Activated T-cell treated with anti-CD3 and anti-CD28 coated beads, Interleukin-2, amount 50 U/mL, for 24 hours (primary cell): ENCODE measurements around the gene LBHD2.

Source experiments
- DNase-seq: peaks from one replicate; pipeline ENCODE4 v3.0.0-alpha.2; 2020
- H3K27ac Mint-ChIP-seq: 2 replicates; pipeline ENCODE4 v1.8.0; 2020; ENCODE audit warnings: mild to moderate bottlenecking, mixed read lengths
- H3K27me3 Mint-ChIP-seq: 2 replicates; pipeline ENCODE4 v1.8.0; 2020; ENCODE audit warnings: mixed read lengths
- H3K36me3 Mint-ChIP-seq: 2 replicates; pipeline ENCODE4 v1.8.0; 2020; ENCODE audit warnings: low read depth, mixed read lengths
- H3K4me1 Mint-ChIP-seq: 2 replicates; pipeline ENCODE4 v1.8.0; 2020; ENCODE audit warnings: low read depth, mixed read lengths
- H3K4me3 Mint-ChIP-seq: 2 replicates; pipeline ENCODE4 v1.8.0; 2020; ENCODE audit warnings: mild to moderate bottlenecking, moderate library complexity, mixed read lengths
- H3K9me3 Mint-ChIP-seq: 2 replicates; pipeline ENCODE4 v1.8.0; 2020; ENCODE audit warnings: mixed read lengths

The LBHD2 gene

GRCh38 chr14:103132381-103133209 is 48.6 kb downstream of the LBHD2 start:
- no peaks in the 10 kb centered on the region for H3K36me3 Mint-ChIP-seq
- H3K27ac Mint-ChIP-seq: no peak overlapping the region
- H3K4me1 Mint-ChIP-seq: no peaks in the 10 kb centered on the region
- H3K27me3 Mint-ChIP-seq: peaks cover 5% of the 10 kb centered on the region
- H3K9me3 Mint-ChIP-seq: no peaks in the 10 kb centered on the region
- no peak overlapping the region for H3K4me3 Mint-ChIP-seq
- no peak for DNase-seq

- no peaks in the 10 kb centered on the region for H3K36me3 Mint-ChIP-seq
- no peaks in the 10 kb centered on the region for H3K4me1 Mint-ChIP-seq
- peaks cover 7% of the 10 kb centered on the region for H3K27me3 Mint-ChIP-seq
- H3K4me3 Mint-ChIP-seq: no peak overlapping the region
- DNase-seq: no peak
- no peak overlapping the region for H3K27ac Mint-ChIP-seq
- no peaks in the 10 kb centered on the region for H3K9me3 Mint-ChIP-seq
Measured at GRCh38 chr14:103133210-103134140, 49.5 kb downstream of the LBHD2 start.

GRCh38 chr14:103134405-103134804 is 50.4 kb downstream of the LBHD2 start:
- no peak overlapping the region for H3K27ac Mint-ChIP-seq

GRCh38 chr14:103134919-103135318 is 50.9 kb downstream of the LBHD2 start:
- no peaks in the 10 kb centered on the region for H3K4me1 Mint-ChIP-seq
- no peak for DNase-seq

More at GRCh38 chr14:103134405-103134804, 50.4 kb downstream of the LBHD2 start:
- H3K27me3 Mint-ChIP-seq: peaks cover 12% of the 10 kb centered on the region
- no peak for DNase-seq
- H3K4me3 Mint-ChIP-seq: no peak overlapping the region
- no peaks in the 10 kb centered on the region for H3K36me3 Mint-ChIP-seq
- H3K9me3 Mint-ChIP-seq: no peaks in the 10 kb centered on the region
- no peaks in the 10 kb centered on the region for H3K4me1 Mint-ChIP-seq

GRCh38 chr14:103135333-103136260 is 51.6 kb downstream of the LBHD2 start:
- Mint-ChIP-seq H3K4me1 (peaks cover under 1% of the 10 kb centered on the region), H3K27me3 (peaks cover 19% of the 10 kb centered on the region), H3K36me3 (no peaks in the 10 kb centered on the region), H3K9me3 (no peaks in the 10 kb centered on the region), H3K27ac (no peak overlapping the region), H3K4me3 (no peak overlapping the region)
- no peak for DNase-seq

More at GRCh38 chr14:103134919-103135318, 50.9 kb downstream of the LBHD2 start:
- H3K27ac Mint-ChIP-seq: no peak overlapping the region
- no peak overlapping the region for H3K4me3 Mint-ChIP-seq
- no peaks in the 10 kb centered on the region for H3K9me3 Mint-ChIP-seq
- H3K27me3 Mint-ChIP-seq: peaks cover 15% of the 10 kb centered on the region
- H3K36me3 Mint-ChIP-seq: no peaks in the 10 kb centered on the region

- Mint-ChIP-seq H3K36me3 (no peaks in the 10 kb centered on the region), H3K4me1 (peaks cover 6% of the 10 kb centered on the region), H3K4me3 (no peak overlapping the region), H3K9me3 (no peaks in the 10 kb centered on the region), H3K27me3 (peaks cover 23% of the 10 kb centered on the region), H3K27ac (no peak overlapping the region)
- no peak for DNase-seq
Measured at GRCh38 chr14:103136388-103137271, 52.6 kb downstream of the LBHD2 start.

GRCh38 chr14:103137689-103138300 is 53.8 kb downstream of the LBHD2 start:
- Mint-ChIP-seq H3K4me3 (no peak overlapping the region), H3K36me3 (no peaks in the 10 kb centered on the region), H3K27ac (no peak overlapping the region), H3K27me3 (peaks cover 35% of the 10 kb centered on the region), H3K4me1 (peaks cover 6% of the 10 kb centered on the region), H3K9me3 (no peaks in the 10 kb centered on the region)
- no peak for DNase-seq

- Mint-ChIP-seq H3K27me3 (peaks cover 42% of the 10 kb centered on the region), H3K36me3 (no peaks in the 10 kb centered on the region), H3K9me3 (no peaks in the 10 kb centered on the region), H3K4me3 (no peak overlapping the region), H3K4me1 (peaks cover 6% of the 10 kb centered on the region), H3K27ac (no peak overlapping the region)
- no peak for DNase-seq
Measured at GRCh38 chr14:103138301-103139131, 54.5 kb downstream of the LBHD2 start.

GRCh38 chr14:103139132-103140025 is 55.4 kb downstream of the LBHD2 start:
- H3K27me3 Mint-ChIP-seq: peaks cover 46% of the 10 kb centered on the region
- DNase-seq: no peak
- H3K27ac Mint-ChIP-seq: no peak overlapping the region
- H3K4me3 Mint-ChIP-seq: no peak overlapping the region
- H3K36me3 Mint-ChIP-seq: no peaks in the 10 kb centered on the region
- peaks cover 6% of the 10 kb centered on the region for H3K4me1 Mint-ChIP-seq
- H3K9me3 Mint-ChIP-seq: no peaks in the 10 kb centered on the region
